HS-27A (cell line): Measurements from ENCODE around the gene PRDM1.
A peak's percentile ranks its signal among the peaks of the same experiment; 100 is the strongest.

Experiments
- DNase-seq: peaks from one replicate; pipeline ENCODE4 v3.0.0-alpha.2; 2012; ENCODE audit warnings: low read depth, missing footprints

Gene PRDM1

DNA sequence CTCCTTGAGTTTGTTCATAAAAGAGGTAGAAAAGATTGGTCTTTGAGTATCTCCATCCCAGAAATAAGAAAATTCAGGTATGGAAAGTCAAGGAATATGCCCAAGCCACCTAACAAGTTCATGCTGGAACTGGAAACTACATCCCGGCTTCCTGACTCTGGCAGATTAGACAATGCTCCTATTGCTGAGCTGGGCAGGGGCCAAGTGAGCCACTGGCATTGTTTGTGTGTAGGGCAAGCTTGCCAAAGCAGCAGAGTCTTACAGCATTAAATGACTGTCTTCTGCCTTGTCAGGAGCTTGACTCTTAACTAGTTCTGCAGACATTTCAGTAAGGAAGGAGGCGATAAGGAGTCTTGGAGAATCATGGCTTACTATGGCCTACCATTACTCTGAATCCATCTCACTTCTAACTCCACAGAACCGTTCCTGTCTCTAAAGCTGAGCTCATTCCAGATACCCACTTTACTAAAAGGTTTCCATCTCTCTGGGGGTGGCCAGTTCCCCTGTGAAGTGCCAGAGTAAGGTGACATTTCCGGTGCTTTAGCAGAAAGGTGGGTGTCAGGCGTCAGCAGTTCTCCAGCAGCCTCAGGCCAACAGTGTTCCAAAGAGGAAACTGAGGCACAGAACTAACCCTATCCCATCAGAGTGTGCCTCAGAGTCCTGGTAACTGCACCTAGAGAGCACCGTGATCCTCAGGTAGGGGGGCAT is 30.1 kb downstream of the PRDM1 start:
- DNase-seq = no peak

DNA sequence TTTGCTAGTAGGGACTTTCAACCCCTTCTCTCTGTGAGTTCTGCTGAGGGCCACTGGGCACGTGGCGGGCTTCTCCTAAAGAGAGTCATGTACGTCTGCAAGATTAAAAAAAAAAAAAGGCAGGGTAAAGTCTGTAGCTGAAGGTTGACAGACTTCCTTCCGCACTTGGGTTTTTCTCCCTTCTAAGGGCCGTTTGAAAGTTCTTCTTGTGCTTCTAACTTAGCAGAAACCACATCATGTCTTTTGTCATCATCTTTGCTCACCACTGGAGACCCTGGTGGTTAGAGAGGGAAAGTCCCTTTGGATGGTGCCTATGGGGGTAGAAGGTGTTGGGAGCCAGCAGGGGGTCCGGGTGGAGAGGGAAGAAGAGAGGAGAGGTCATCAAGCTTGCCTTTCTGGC is 31.4 kb downstream of the PRDM1 start:
- DNase-seq = no peak

DNA sequence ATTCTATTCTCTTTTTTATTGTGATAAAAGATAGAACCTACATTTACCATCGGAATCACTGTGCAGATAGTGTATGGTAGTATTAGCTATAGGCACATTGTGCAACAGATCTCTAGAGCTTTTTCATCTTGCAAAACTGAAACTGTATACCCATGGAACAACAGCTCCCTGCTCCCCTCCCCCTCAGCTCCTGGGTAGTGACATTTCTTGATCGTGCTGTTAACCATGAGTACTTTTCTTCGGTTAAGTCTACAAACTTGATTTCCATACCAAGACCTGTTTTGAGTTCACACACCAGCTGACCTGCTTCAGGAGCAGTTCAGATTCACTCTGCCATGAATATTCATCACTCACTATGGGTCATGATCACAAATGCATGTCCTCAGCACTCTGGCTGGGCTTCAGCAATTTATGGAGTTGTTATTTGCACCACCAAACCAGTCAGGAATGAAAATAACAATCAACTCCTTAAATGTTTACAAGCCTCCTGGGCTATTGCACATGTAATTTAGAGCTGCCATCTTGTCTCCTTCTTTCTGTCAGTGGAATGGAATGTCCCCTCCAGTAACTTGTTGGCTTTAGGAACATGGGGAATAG is 32.8 kb downstream of the PRDM1 start:
- DNase-seq = no peak

DNA sequence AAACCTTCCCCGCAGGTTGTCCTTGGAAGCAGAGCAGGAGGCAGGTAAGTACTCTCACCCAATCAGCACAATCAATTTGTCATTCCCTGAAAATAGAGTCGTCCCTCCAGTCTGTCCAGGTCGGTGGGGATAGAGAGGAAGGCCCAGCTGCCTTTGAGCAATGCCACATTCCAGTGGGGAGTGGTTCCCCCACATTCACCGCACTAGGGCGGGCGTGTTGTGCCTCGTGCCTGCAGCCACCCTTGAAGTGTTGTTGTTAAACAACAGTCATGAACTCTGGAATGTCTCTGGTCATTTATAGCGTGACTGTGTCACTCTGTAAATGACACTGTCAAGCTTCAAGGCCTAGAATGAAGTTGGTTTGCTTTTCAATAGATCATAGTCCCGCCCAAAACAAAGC is 33.4 kb downstream of the PRDM1 start:
- no peak for DNase-seq

DNA sequence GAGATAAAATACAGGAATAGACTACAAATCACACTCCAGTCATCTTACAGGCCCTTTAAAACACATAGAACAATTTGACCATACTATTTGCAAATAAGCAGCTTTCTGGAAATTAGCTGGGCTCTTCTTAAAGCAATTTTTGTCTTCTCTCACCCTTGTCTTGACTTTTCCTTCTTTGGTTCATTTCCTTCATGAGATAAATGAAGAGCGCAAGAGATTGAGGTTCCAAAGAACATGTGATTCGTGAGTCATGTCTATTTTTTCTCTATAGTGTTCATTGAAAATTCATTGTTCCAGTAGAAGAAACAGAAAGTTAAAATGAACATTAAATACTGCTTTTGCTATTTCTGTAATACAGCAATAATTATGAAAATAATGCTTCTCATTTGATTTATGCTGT is 33.9 kb downstream of the PRDM1 start:
- DNase-seq = no peak

DNA sequence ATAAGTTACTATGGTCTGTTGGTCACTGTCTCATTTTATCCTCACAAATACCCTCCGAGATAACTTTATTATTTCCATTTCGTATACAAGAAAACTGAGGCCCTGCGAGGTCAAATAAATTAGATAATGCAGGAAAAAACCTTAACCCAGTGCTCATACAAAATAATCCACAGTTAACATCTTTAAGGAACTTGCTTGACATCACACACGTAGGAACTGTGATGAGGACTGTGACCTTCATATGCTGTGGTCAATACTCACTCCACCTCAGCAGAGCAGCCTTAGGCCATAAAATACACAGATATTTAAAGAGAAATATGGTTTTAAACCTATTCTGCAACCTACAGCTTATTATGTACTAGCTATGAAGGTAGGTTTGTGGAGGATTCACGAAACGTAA is 34.3 kb downstream of the PRDM1 start:
- no peak for DNase-seq

DNA sequence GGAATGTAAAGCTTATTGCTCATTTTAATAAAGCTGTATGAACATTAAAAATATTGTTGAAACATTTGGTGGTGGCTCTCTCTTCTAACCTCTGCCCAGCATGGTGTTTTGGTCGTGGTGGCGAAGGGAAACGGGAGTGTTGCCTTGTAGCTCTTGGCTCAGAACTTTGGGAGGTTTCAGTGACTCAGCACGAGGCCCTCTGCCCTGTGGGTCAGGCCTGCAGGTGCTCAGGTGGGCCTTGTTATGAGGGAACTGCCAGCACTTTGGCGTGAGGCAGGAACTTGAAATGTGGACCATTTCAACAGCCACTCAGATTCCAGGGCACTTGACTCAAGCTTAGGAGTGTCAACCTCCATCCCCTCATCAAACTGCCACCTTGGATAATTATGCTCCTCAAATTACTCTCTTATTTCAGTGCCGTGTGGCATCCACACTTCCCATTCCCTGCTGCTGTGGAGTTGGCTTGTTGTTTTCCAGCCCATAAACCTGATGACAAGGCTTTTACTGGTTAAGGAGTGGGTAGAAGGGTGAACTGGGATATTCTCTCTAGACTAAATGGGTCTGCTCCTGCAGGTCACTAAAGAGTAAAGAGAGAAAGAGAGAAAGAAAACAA is 36.3 kb downstream of the PRDM1 start:
- no peak for DNase-seq

DNA sequence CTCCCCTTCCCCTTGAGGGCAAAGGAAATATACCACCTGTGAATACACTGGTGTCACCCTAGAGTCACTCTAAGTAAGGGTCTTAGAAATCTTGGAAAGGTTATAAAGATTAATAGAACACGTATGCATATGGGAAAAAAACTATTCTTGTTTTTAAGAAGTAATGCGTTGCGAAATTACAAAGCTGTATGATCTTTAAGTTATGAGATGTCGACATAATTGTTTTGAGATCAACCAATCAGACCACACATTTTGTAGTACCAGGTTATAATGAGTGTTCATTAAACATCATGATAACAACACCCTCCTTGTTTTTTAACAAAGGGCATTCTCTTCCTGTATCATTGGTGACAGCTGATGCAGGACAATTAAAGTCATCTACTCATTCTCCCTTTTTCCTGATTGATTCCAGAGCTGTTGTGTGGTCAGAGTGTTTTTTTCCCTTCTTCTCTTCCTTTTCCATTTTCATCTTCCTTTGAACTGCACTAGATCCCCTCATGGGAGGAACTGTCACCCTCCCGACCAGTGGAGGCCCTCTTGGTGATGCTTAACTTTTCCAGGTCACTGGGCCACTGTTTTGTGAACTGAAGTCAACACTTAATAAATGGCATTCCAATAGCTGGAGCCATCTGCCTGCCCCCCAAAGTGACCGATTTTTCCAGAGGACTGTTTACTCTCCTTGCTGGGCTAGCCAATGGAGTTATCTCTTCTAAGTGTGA is 37.0 kb downstream of the PRDM1 start:
- no peak for DNase-seq

DNA sequence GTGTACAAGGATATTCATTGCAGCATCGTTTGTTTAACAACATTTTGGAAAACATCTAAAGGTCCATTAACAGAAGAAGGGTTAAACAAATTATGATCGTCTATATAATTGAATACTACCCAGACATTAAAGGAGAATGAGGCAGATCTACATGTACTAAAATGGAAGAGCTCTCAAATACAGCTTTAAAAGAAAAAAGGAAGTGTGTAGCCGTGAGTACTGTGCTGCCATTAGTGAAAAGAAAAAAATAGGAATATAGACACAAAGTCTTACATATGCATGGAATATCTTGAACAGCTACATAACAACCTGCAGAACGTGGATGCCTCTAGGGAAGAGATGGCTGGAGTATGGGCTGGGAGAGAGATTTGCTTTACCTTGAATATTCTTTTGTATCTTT is 37.9 kb downstream of the PRDM1 start:
- DNase-seq = no peak

DNA sequence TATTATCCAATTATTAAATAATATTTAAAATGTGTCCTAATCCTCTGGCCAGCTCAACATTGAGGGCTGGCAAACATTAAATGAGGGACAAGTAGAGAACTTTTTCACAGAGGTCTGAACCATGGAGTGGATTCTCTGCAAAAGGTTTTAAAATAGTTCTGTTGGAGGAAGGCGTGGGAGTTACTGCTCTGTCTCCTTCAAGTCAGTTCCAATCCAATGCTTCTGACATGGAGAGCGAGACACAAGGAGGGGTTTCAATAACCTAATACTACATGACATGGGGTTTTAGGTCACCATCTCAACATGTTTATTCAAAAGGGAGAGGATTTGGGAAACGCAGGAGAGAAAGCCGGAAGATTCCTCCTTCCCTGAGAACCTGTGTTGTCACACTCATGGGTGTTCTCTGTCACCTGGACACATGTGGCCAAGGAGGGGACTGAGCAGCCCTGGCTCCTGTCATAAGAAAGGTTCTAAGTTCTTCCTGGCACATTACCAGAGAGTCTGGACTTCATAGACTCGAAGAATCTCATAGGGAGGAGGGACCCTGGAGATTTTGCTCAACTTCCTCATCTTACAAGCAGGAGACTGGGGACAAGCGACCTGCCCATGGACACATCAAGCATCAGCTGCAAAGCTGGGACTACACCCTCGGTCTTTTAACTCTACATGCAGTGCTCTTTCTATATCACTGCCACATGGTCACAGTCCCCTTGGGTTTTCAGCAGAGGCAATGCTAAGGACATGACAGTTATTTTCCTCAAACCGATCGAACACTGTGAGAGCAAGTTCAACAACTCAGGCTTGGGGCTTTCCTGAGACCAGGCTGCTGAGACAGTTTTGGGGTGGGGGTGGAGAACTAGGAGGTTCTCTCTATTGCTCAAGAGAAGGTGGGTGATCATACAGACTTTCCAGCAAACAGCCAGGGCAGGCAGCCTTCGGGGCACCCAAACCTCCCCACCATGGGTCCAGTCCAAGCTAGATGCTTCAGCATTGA is 38.6 kb downstream of the PRDM1 start:
- DNase-seq = no peak

DNA sequence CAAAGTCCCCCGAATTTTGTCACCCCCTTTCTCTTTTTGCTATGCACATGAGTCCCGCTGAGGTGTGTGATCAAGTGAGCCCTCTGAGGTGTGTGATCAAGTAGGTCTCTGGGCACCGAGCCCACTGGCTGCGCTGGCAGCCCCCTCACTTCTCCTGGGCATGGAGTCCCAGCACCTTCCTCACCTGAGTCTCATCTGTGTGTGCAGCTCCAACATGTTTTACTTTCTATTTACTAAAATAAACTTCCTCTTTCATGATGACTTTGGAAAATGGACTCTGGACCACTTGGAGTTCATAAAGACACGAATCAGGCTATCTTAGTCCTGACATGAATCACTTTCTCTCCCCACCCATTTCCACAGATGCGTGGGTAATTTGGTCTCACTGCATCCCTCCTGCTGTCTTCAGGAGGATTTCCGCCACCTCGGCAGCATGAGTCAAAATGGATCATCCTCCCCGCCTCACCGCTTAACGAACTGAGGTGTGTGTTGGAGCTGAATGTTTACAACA is 39.8 kb downstream of the PRDM1 start:
- no peak for DNase-seq

DNA sequence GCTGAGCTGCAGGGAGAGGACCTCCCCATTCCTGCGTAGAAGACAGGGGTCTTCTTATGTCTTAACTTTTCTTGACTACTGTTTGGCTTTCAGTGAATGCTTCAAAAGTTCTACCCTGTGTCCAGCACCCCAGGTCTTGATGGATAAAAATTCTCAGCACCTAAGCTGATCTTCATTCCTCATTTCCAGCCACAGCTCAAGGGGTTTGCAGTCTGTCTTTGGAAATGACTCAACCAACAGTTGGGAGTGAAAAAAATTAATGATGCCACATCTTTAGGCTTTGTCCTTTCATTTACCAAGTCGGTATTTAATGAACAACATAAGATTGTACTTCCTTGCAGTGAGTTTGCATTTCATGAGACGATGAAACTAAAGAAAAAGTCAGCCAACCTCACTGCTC is 40.3 kb downstream of the PRDM1 start:
- DNase-seq = no peak

DNA sequence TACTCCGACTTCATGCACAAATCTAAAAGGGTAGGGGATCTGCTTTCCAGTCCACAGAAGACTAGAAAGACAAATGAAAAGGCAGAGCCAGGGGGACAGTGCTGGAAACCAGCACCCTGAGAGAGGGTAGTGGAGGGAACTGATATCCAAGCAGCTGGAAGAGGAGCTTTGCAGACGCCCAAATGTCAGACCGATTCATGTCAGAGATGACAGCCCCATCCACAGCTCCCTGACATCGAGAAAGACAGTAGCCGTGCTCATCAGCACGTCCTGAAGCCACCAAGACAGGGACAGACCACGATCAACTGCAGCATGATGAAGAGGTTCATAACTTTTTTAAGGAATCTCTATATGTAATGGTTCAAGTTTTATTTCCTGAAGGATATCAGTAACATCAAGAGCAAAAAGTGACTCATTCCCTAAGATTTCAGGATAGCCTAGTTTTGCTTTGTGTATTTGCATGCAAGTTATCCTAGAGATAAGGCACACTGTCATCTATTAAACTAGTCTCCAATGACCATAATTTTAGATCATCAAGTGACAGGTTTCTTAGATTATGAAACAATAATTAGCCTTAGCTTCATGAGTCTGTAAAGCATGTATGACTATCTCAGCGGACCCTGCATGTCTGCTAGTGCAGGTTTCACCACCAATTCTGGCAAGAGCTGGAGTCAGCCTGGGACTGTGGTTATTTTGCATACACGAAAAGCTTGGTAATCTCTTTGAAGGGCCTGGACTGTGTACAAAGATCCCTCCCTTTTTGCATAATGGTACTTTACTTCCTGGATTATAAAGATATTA is 43.0 kb downstream of the PRDM1 start:
- peak; percentile 61 for DNase-seq

DNA sequence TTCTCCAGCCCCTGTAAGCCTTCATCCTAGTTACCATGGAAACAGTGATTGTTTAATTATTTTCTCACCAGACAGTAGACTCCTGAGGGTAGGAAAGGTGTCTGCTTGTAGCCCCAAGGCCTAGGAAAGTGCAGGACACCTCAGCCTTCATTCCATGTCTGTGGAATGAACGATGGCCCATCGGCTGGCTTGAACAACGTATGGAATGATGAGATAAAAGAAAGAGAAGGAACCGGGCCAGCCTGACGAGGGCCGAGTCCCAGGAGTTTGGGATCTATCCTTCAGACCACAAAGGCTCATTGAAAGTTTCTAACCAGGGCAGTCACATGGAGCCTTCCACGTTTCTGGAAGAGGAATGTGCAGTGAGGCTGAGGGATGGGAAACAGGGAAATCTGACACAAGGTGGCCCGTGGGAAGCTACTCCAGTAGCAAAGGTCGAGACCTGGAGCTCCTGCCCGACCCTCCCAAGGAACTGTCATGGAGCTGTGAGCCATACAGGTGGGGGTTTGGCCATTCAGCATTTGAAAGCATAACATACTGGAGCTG is 46.1 kb downstream of the PRDM1 start:
- DNase-seq = no peak

DNA sequence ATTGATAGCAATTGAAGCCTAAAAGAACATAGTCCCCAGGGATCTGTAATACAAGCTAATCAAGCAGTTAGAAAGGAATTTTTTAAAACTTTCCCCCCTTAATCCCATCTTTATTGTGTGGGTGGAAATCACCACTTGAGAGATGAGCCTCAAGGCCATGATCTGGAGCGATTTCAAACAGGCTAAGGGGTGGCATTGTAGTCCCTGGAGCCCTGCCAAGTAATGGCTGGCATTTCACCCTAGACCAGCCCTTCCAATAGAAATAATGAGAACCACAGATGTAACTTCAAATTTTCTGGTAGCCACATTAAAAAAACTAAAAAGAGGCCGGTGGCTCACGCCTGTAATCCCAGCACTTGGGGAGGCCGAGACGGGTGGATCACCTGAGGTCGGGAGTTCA is 46.9 kb downstream of the PRDM1 start:
- no peak for DNase-seq

DNA sequence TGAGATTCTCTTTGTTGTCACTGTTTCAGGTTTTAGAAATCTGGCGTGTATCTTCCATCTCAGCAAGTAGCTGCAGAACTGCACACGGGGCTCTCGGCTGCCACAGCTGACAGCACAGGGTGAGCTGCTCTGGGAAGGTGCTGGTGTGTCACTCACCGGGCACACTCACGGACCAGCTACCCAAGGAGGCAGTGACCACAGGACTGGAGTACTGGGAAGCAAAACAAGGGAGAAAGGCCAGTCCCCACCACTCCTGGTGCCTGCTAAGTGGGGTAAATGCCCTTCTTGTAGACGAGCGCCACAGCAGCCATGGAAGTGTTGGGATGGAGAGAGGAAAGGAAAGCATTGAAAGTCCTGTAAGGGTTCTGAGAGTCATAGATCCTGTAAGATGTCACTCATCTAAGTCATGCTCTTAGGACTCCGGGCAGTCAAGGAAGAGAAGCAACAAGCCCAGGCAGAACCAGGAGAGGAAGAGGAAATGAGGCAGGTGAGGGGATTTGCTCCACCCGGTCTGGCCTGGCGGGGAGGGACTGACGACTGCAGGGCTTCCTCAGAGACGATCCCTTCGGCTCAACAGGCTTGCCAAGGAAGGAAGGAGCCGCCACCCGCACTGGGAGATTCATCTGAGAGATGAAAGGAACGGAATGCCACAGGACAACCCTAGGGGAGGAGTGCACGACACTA is 48.1 kb downstream of the PRDM1 start:
- no peak for DNase-seq

DNA sequence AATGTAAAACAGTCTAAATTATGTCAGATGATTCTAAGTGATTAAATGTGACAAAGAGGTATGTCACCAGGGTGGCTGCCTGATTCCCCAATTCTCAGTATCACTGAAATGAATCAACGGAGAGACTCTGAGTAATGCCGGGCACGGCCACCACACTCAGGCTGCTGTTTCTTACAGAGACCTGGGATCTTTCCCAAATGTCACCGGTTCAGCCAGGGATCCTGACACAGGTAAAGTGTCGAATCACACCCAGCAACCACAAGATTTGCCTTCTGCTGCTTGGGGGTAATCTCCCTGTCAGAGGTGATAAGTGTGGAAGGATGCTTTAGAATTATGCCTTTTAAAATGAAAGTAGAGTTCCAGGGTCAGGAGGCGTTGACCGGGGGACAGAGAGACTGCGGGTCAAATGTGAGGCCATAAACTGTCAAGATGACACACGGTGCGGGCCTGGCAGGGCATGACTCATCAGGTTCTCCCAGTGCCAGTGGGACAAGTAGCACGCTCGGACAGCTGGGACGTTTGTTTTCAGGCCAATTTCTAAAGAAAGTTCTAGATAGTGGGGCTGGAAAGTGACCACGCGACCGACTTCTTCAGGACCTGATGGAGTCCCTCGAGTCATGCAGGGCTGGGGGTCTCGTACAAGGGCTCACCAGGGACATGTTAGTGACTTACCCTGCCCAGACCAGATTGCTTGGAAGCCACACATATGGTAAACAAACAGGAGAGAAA is 48.9 kb downstream of the PRDM1 start:
- DNase-seq = no peak

DNA sequence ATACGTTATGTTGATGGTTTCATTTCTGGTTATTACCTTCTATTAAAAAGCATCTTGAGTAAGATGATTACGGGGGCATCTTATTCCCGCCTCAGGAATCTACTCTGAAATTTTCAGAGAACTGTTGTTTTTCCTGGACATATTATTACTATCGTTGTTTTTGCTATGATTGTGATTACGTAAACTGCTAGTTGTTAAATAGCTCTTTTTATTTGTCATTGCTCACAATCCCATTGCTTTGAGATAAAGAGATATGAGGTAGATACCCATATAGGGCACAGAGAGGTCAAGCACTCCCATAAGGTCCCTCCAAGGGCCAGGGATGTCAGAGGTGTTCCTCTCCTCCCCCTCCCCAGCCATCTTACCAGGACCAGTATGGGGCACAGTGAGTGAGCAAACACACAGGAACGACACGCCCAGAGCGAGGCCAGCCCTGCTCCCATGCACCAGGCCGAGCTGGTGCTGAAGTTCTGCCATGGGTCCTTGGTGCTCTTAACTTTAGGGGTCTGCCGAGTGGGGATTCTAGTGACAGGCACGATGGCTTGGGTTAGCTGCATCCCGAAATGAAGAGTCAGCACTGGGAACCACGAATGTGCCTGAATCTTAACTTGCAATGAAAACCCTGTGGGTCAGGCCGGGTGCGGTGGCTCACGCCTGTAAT is 49.9 kb downstream of the PRDM1 start:
- no peak for DNase-seq

DNA sequence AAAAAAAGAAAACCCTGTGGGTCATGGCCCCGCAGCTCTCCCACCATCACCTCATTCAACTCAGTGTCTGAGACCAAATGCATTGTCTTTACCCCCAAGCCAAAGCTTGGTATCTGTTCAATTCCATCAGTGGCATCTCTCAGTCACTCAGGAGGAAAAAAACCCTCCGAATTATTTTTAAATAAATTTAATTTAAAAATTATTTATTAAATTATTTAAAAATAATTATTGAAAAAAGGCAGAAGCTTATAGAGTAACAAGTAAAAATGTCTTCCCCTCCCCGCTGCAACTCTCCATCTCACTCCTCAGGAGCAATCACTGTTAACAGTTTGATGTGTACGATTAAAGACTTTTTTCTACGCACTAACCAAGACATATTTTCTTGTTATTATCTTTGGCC is 50.7 kb downstream of the PRDM1 start:
- no peak for DNase-seq
